Motor neuron (in vitro differentiated cells): ENCODE results near the gene LIMK2. TPM values are rescaled to one million over a fixed set of nuclear protein-coding genes. Genes with fewer than 3 reads are reported as not detected.

ENCODE experiments used
- ATAC-seq, 8 experiments: fragments of 200-7000 bp; cut with Tn5 transposase; replicated peaks in 6 of 8; 2 replicates each; pipeline ENCODE4 v1.8.0; 2021; ENCODE audit warnings: mild to moderate bottlenecking in 8 of 8, moderate library complexity in 8 of 8
- H3K27ac ChIP-seq, 2 donors: fragments of 250-450 bp; sonication (Bioruptor Pico); 2 replicates each; pipeline ENCODE4 v1.9.0; 2021; ENCODE audit warnings: antibody characterized with exemption in 2 of 2, mild to moderate bottlenecking in 2 of 2, moderate library complexity in 1 of 2
- H3K4me1 ChIP-seq, 2 donors: fragments of 250-450 bp; sonication (Bioruptor Pico); replicated peaks in 1 of 2; 2 replicates each; pipeline ENCODE4 v1.6.1; 2021; ENCODE audit warnings: antibody characterized with exemption in 2 of 2, mild to moderate bottlenecking in 2 of 2, moderate library complexity in 1 of 2
- H3K4me3 ChIP-seq, 5 donors: fragments of 250-450 bp; sonication (Bioruptor Pico); 2 replicates each; pipeline ENCODE4 v1.9.0; 2021; ENCODE audit warnings: antibody characterized with exemption in 5 of 5, mild to moderate bottlenecking in 5 of 5, moderate library complexity in 4 of 5
- WGBS, 10 experiments: fragments of 450-650 bp; shearing (Covaris generic); methylation state at CpG; one replicate each; pipeline ENCODE4 v1.0.0; 2022; 5-methylcytosine and 5-hydroxymethylcytosine counted together
- in situ Hi-C, 9 experiments: fragments of 400-800 bp; cut with MboI; loops; one replicate each; pipeline ENCODE4 v1.15.0; 2021; ENCODE audit warnings: low sequenced_read_pairs in 9 of 9, low pct_unique_long_range_greater_than_20kb in 2 of 9; ENCODE audit not compliant: unreplicated experiment in 9 of 9
- total RNA-seq, 8 experiments: library from RNA; unstranded; fragments of 300-600 nt; gene quantifications; 2 replicates each; pipeline versions ENCODE4 v1.2.3 to v1.2.4, GENCODE V29; 2022

The LIMK2 gene
- total RNA-seq, 8 experiments from 2014 or later: 10.1 to 58.5 (median 26.3) TPM

DNA sequence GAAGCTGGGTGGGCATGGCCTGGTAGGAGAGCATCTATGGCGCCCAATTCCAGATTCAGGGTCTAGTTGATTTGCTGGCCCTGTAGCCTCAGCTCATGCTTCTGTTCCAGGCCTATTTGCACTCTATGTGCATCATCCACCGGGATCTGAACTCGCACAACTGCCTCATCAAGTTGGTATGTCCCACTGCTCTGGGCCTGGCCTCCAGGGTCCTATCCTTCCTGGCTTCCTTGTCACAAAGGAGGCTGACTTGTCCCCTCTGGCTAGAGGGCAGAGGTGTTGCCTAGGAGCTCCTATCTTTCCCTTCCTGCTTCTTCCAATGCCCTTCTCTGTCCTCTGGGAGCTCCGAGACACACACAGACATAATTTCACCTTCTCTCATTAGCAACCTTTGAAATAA is 58.9 kb downstream of the LIMK2 start:
- in situ Hi-C loops: no loop called here
- peaks cover 0 to 3% of the 10 kb centered on the region in 2 donors for H3K4me1 ChIP-seq
- 40 to 100% (median 97%) methylated on average over 1 to 4 of the region's 4 CpGs; no CpG with 5 or more reads in 4 of the 10 experiments for WGBS, 10 experiments
- ATAC-seq: no peak
- H3K4me3 ChIP-seq: no peak overlapping the region
- H3K27ac ChIP-seq: no peak overlapping the region

DNA sequence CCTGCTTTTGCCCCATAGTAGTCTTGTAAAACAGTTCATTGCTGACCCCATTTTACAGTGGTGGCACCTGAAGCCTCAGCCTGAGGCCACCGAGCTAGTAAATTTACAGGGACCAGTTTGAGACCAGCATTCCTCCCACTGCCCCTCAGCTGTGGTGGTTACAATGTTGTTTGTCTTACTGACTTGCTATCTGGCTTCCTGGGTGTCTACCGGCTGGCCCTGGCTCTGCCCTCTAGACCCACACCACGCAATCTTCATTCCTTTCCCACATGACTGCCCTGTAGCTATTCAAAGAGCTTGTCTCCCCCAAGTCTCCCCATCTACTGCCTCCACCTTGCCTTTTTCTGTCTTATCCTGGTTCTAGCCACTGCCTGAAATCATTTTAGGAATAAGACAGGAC is 59.4 kb downstream of the LIMK2 start:
- Histone ChIP-seq H3K4me1 (peaks cover 0 to 3% of the 10 kb centered on the region in 2 donors), H3K27ac (no peak overlapping the region), H3K4me3 (no peak overlapping the region)
- 72 to 100% (median 96%) methylated on average over 1 to 3 of the region's 3 CpGs; no CpG with 5 or more reads in 3 of the 10 experiments for WGBS, 10 experiments
- in situ Hi-C loops: no loop called here
- ATAC-seq: no peak

DNA sequence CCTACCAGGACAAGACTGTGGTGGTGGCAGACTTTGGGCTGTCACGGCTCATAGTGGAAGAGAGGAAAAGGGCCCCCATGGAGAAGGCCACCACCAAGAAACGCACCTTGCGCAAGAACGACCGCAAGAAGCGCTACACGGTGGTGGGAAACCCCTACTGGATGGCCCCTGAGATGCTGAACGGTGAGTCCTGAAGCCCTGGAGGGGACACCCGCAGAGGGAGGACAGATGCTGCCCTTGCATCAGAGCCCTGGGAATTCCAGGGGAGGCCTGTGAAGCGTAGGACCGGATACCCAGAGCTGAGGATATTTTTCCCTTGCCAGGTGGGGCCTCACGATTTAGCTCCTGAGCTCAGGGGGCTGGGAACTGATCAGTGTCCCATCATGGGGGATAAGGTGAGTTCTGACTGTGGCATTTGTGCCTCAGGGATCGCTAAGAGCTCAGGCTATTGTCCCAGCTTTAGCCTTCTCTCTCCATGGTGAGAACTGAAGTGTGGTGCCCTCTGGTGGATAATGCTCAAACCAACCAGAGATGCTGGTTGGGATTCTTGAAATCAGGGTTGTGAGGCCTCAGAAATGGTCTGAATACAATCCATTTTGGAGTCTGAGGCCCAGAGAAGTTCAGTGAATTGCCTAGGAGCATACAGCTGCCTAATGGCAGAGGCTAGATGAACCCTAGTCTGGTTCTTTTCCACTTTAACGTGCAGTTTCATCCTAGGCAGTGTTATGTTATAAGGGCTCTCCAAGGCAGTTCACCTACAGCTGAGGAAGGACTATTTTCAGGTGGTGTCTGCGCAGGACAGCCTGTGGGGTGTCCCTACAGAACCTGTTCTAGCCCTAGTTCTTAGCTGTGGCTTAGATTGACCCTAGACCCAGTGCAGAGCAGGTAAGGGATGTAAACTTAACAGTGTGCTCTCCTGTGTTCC is 60.7 kb downstream of the LIMK2 start:
- Histone ChIP-seq H3K4me1 (peaks cover 0 to 3% of the 10 kb centered on the region in 2 donors), H3K27ac (no peak overlapping the region), H3K4me3 (no peak overlapping the region)
- WGBS, 10 experiments: 29 to 100% (median 86%) methylated on average over 1 to 10 of the region's 15 CpGs; no CpG with 5 or more reads in 3 of the 10 experiments
- ATAC-seq: peak; percentile 50 to 92 (median 80)
- in situ Hi-C loops: no loop called here

DNA sequence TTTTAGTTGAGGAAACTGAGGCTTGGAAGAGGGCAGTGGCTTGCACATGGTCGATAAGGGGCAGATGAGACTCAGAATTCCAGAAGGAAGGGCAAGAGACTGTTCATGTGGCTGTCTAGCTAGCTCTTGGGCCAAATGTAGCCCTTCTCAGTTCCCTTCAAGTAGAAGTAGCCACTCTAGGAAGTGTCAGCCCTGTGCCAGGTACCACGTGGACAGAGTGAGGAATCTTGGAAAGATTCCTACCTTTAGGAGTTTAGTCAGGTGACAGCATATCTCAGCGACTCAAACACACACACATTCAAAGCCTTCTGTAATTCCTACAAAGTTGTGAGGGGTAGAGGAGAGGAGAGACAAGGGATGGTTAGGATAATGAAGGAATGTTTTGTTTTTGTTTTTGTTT is 61.9 kb downstream of the LIMK2 start:
- in situ Hi-C loops: no loop called here
- WGBS, 10 experiments: 37 to 80% (median 56%) methylated on average over 1 to 3 of the region's 3 CpGs; no CpG with 5 or more reads in 5 of the 10 experiments
- Histone ChIP-seq H3K4me3 (no peak overlapping the region), H3K27ac (no peak overlapping the region), H3K4me1 (peaks cover 0 to 3% of the 10 kb centered on the region in 2 donors)
- no peak for ATAC-seq

DNA sequence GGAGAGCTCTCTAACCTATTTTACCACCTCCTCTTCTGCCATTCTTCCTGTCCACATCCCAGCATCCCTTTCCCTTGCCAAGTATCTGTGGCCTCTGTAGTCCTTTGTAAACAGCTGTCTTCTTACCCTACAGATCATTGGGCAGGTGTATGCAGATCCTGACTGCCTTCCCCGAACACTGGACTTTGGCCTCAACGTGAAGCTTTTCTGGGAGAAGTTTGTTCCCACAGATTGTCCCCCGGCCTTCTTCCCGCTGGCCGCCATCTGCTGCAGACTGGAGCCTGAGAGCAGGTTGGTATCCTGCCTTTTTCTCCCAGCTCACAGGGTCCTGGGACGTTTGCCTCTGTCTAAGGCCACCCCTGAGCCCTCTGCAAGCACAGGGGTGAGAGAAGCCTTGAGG is 62.9 kb downstream of the LIMK2 start:
- H3K27ac ChIP-seq: no peak overlapping the region
- H3K4me3 ChIP-seq: no peak overlapping the region
- WGBS, 10 experiments: 22 to 92% (median 79%) methylated on average over 1 to 4 of the region's 6 CpGs; no CpG with 5 or more reads in 4 of the 10 experiments
- in situ Hi-C loops: no loop called here
- ATAC-seq: no peak
- H3K4me1 ChIP-seq: peaks cover 0 to 3% of the 10 kb centered on the region in 2 donors

DNA sequence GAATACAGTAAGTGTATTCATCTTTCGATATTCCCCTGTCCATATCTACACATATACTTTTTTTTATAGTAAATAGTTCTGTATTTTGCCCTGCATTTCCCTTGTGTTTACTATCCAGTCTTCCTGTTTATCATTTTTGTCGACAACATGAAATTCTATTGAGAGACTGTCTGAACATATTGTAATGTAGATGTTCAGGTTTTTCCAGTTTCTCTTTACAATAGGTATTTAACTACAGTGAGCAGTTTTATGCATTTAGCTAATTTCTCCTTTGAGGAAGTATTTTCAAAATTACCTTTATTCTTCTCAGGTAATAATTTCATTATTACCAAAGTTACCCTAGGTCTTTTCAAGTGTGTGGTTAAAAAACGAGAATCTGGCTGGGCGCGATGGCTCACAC is 63.5 kb downstream of the LIMK2 start:
- Histone ChIP-seq H3K27ac (no peak overlapping the region), H3K4me1 (peaks cover 0 to 3% of the 10 kb centered on the region in 2 donors), H3K4me3 (no peak overlapping the region)
- in situ Hi-C loops: no loop called here
- ATAC-seq: no peak
- 82 to 100% (median 94%) methylated on average over 1 to 5 of the region's 5 CpGs; no CpG with 5 or more reads in 1 of the 10 experiments for WGBS, 10 experiments

DNA sequence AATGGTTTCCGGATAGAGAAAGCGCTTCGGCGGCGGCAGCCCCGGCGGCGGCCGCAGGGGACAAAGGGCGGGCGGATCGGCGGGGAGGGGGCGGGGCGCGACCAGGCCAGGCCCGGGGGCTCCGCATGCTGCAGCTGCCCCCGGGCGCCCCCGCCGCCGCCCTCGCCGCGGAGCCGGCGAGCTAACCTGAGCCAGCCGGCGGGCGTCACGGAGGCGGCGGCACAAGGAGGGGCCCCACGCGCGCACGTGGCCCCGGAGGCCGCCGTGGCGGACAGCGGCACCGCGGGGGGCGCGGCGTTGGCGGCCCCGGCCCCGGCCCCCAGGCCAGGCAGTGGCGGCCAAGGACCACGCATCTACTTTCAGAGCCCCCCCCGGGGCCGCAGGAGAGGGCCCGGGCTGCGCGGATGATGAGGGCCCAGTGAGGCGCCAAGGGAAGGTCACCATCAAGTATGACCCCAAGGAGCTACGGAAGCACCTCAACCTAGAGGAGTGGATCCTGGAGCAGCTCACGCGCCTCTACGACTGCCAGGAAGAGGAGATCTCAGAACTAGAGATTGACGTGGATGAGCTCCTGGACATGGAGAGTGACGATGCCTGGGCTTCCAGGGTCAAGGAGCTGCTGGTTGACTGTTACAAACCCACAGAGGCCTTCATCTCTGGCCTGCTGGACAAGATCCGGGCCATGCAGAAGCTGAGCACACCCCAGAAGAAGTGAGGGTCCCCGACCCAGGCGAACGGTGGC is 64.5 kb downstream of the LIMK2 start:
- WGBS, 10 experiments: 100% methylated on average over 1 to 12 of the region's 69 CpGs; no CpG with 5 or more reads in 6 of the 10 experiments
- Histone ChIP-seq H3K4me3 (no peak overlapping the region), H3K27ac (no peak overlapping the region), H3K4me1 (peaks cover 0 to 3% of the 10 kb centered on the region in 2 donors)
- in situ Hi-C loops: no loop called here
- peak in 1 of 8 experiments; percentile 19 for ATAC-seq

DNA sequence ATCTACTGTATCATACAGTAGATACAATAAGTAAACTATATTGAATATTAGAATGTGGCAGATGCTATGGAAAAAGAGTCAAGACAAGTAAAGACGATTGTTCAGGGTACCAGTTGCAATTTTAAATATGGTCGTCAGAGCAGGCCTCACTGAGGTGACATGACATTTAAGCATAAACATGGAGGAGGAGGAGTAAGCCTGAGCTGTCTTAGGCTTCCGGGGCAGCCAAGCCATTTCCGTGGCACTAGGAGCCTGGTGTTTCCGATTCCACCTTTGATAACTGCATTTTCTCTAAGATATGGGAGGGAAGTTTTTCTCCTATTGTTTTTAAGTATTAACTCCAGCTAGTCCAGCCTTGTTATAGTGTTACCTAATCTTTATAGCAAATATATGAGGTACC is 65.6 kb downstream of the LIMK2 start:
- WGBS, 10 experiments: 22 to 100% (median 85%) methylated on average over 1 to 5 of the region's 5 CpGs; no CpG with 5 or more reads in 4 of the 10 experiments
- in situ Hi-C loops: no loop called here
- ATAC-seq: no peak
- Histone ChIP-seq H3K4me3 (no peak overlapping the region), H3K4me1 (peaks cover 0 to under 1% of the 10 kb centered on the region in 2 donors), H3K27ac (no peak overlapping the region)

DNA sequence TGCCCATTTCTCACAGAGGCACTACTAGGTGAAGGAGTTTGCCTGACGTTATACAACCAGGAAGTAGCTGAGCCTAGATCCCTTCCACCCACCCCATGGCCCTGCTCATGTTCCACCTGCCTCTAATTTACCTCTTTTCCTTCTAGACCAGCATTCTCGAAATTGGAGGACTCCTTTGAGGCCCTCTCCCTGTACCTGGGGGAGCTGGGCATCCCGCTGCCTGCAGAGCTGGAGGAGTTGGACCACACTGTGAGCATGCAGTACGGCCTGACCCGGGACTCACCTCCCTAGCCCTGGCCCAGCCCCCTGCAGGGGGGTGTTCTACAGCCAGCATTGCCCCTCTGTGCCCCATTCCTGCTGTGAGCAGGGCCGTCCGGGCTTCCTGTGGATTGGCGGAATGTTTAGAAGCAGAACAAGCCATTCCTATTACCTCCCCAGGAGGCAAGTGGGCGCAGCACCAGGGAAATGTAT is 66.1 kb downstream of the LIMK2 start:
- H3K4me3 ChIP-seq: no peak overlapping the region
- no peak overlapping the region for H3K27ac ChIP-seq
- 40 to 100% (median 95%) methylated on average over 1 to 6 of the region's 9 CpGs; no CpG with 5 or more reads in 4 of the 10 experiments for WGBS, 10 experiments
- peak in 1 of 8 experiments; percentile 10 for ATAC-seq
- in situ Hi-C loops: no loop called here
- no peaks in the 10 kb centered on the region for H3K4me1 ChIP-seq

DNA sequence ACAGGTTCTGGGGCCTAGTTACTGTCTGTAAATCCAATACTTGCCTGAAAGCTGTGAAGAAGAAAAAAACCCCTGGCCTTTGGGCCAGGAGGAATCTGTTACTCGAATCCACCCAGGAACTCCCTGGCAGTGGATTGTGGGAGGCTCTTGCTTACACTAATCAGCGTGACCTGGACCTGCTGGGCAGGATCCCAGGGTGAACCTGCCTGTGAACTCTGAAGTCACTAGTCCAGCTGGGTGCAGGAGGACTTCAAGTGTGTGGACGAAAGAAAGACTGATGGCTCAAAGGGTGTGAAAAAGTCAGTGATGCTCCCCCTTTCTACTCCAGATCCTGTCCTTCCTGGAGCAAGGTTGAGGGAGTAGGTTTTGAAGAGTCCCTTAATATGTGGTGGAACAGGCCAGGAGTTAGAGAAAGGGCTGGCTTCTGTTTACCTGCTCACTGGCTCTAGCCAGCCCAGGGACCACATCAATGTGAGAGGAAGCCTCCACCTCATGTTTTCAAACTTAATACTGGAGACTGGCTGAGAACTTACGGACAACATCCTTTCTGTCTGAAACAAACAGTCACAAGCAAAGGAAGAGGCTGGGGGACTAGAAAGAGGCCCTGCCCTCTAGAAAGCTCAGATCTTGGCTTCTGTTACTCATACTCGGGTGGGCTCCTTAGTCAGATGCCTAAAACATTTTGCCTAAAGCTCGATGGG is 66.7 kb downstream of the LIMK2 start:
- 88 to 100% (median 100%) methylated on average over 1 to 5 of the region's 6 CpGs; no CpG with 5 or more reads in 3 of the 10 experiments for WGBS, 10 experiments
- in situ Hi-C loops: no loop called here
- ATAC-seq: no peak
- no peaks in the 10 kb centered on the region for H3K4me1 ChIP-seq
- no peak overlapping the region for H3K27ac ChIP-seq
- H3K4me3 ChIP-seq: no peak overlapping the region

DNA sequence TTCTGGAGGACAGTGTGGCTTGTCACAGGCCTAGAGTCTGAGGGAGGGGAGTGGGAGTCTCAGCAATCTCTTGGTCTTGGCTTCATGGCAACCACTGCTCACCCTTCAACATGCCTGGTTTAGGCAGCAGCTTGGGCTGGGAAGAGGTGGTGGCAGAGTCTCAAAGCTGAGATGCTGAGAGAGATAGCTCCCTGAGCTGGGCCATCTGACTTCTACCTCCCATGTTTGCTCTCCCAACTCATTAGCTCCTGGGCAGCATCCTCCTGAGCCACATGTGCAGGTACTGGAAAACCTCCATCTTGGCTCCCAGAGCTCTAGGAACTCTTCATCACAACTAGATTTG is 67.2 kb downstream of the LIMK2 start:
- in situ Hi-C loops: no loop called here
- no peak for ATAC-seq
- H3K4me3 ChIP-seq: no peak overlapping the region
- H3K4me1 ChIP-seq: peaks cover 0 to 1% of the 10 kb centered on the region in 2 donors
- H3K27ac ChIP-seq: no peak overlapping the region

DNA sequence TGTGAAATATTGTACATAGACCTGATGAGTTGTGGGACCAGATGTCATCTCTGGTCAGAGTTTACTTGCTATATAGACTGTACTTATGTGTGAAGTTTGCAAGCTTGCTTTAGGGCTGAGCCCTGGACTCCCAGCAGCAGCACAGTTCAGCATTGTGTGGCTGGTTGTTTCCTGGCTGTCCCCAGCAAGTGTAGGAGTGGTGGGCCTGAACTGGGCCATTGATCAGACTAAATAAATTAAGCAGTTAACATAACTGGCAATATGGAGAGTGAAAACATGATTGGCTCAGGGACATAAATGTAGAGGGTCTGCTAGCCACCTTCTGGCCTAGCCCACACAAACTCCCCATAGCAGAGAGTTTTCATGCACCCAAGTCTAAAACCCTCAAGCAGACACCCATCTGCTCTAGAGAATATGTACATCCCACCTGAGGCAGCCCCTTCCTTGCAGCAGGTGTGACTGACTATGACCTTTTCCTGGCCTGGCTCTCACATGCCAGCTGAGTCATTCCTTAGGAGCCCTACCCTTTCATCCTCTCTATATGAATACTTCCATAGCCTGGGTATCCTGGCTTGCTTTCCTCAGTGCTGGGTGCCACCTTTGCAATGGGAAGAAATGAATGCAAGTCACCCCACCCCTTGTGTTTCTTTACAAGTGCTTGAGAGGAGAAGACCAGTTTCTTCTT is 67.9 kb downstream of the LIMK2 start:
- Histone ChIP-seq H3K27ac (no peak overlapping the region), H3K4me1 (peaks cover 0 to 8% of the 10 kb centered on the region in 2 donors), H3K4me3 (no peak overlapping the region)
- in situ Hi-C loops: no loop called here
- peak in 2 of 8 experiments; percentile 65 to 70 for ATAC-seq
